ENCODE data around the gene CORO6. TPM values are rescaled to one million over a fixed set of nuclear protein-coding genes. Genes with fewer than 3 reads are reported as not detected.

The CORO6 gene
- total RNA-seq, 1 experiment from 2014 or later = 2.3 TPM

GRCh38 chr17:29579866-29580771, 42.6 kb downstream of the CORO6 start:
- Histone ChIP-seq H2AFZ (ENCODE audit: low read length) (no peak overlapping the region), H3K23me2 (ENCODE audit: insufficient read length, low read depth, low read length, poor library complexity, severe bottlenecking) (no peaks in the 10 kb centered on the region), H4K5ac (ENCODE audit: insufficient read length, low read depth, low read length) (no peak overlapping the region), H2BK120ac (ENCODE audit: low read depth, low read length, poor library complexity, severe bottlenecking) (no peak overlapping the region), H3K4me2 (ENCODE audit: insufficient read depth, insufficient read length, low read length) (no peak overlapping the region), H2BK15ac (ENCODE audit: low read depth, low read length) (no peak overlapping the region), H3K4ac (ENCODE audit: low read depth, low read length) (no peak overlapping the region), H3K27me3 (ENCODE audit: insufficient read depth, low read length) (no peaks in the 10 kb centered on the region), H3K9me3 (ENCODE audit: control insufficient read depth, low read depth, low read length) (no peaks in the 10 kb centered on the region), H4K20me1 (ENCODE audit: control insufficient read depth, insufficient read depth, insufficient read length) (peaks cover 2% of the 10 kb centered on the region), H3K14ac (ENCODE audit: insufficient read depth, low read length) (no peak overlapping the region), H3K79me1 (ENCODE audit: insufficient read depth, low read depth, low read length, poor library complexity, severe bottlenecking) (no peaks in the 10 kb centered on the region), H2AK5ac (ENCODE audit: insufficient read length, low read length) (no peak overlapping the region), H4K8ac (replicated peaks; ENCODE audit: insufficient read length, low read depth, low read length) (no peak overlapping the region), H2BK12ac (ENCODE audit: insufficient read length, low read depth, low read length) (no peak overlapping the region), H3K4me1 (ENCODE audit: insufficient read depth, low read length) (peaks cover 4% of the 10 kb centered on the region; the same call in 1 of the 2 replicates), H2BK5ac (ENCODE audit: insufficient read length, low read length) (no peak overlapping the region), H2BK20ac (ENCODE audit: low read depth, low read length, poor library complexity, severe bottlenecking) (no peak overlapping the region), H3K18ac (ENCODE audit: insufficient read length, low read depth, low read length) (no peak overlapping the region), H3K23ac (ENCODE audit: insufficient read length, low read depth, low read length) (no peak overlapping the region), H3K56ac (ENCODE audit: insufficient read length, low read depth, low read length) (no peak overlapping the region), H3K27ac (ENCODE audit: insufficient read length, low read depth, low read length) (no peak overlapping the region), H3K79me2 (ENCODE audit: insufficient read depth, low read length) (0 out of 2 replicates have a peak, but pooled peaks cover 1% of the 10 kb centered on the region), H4K91ac (ENCODE audit: insufficient read length, low read depth, low read length) (no peak overlapping the region), H3T11ph (ENCODE audit: low read length) (no peak overlapping the region), H3K9ac (ENCODE audit: extremely low read depth, insufficient read length, low read length) (no peak overlapping the region)
- WGBS (ENCODE audit: extremely low coverage, insufficient read length, low lambda C conversion rate) = no CpG with 5 or more reads among the region's 15 CpGs
- peaks cover 14 to 19% of the 10 kb centered on the region in 2 experiments for H3K4me1 Mint-ChIP-seq
- no peaks in the 10 kb centered on the region for H3K27me3 Mint-ChIP-seq (ENCODE audit: low read depth)
- peak overlapping the region in 2 of 3 experiments; percentile 62 to 93; a peak in 3 of 7 replicates for H3K27ac Mint-ChIP-seq
- peak overlapping the region in 1 of 2 experiments; percentile 12; a peak in 1 of 5 replicates for H3K4me3 Mint-ChIP-seq
- DNase-seq = peak; percentile 91
- H3K36me3 Mint-ChIP-seq (ENCODE audit: insufficient read depth in 1 of 3, low read depth in 3 of 3) = peaks cover 25 to 66% (median 50%) of the 10 kb centered on the region in 3 experiments
- peak; percentile 89 for TF ChIP-seq CTCF (conservative IDR thresholded peaks at IDR 0.05)
- no peaks in the 10 kb centered on the region for H3K9me3 Mint-ChIP-seq
